Muscle of leg (tissue), 11 donors: Measurements from ENCODE around the gene MCF2L. TPM values are rescaled to one million over a fixed set of nuclear protein-coding genes. Genes with fewer than 3 reads are reported as not detected.

ENCODE experiments used
- DNase-seq: peaks from one replicate; pipeline ENCODE4 v3.0.0; 2013
- H3K27ac ChIP-seq: one replicate; pipeline ENCODE4 v1.5.1; 2013; ENCODE audit warnings: mild to moderate bottlenecking, low read length, control low read depth
- H3K27me3 ChIP-seq: one replicate; pipeline ENCODE4 v1.6.1; 2013; ENCODE audit warnings: low read length; ENCODE audit not compliant: control insufficient read depth, insufficient read depth
- H3K36me3 ChIP-seq: one replicate; pipeline ENCODE4 v1.6.1; 2013; ENCODE audit warnings: low read length; ENCODE audit not compliant: control insufficient read depth, insufficient read depth
- H3K4me1 ChIP-seq: one replicate; pipeline ENCODE4 v1.6.1; 2013; ENCODE audit warnings: low read length; ENCODE audit not compliant: control insufficient read depth, insufficient read depth
- H3K4me3 ChIP-seq: one replicate; pipeline ENCODE4 v1.5.1; 2013; ENCODE audit warnings: low read length, control low read depth
- H3K9me3 ChIP-seq: replicated peaks from 2 replicates; pipeline ENCODE4 v1.6.1; 2013; ENCODE audit warnings: low read depth, low read length; ENCODE audit not compliant: control insufficient read depth
- WGBS: methylation state at CpG from one replicate; pipeline ENCODE4 v1.1.5; 2013; ENCODE audit warnings: missing lambda C conversion rate; ENCODE audit not compliant: insufficient coverage; 5-methylcytosine and 5-hydroxymethylcytosine counted together
- polyA plus RNA-seq, 8 donors: library from polyadenylated mRNA; unstranded; fragments of 120-200 nt; gene quantifications; one replicate each; pipeline versions ENCODE4 v1.2.1 to v1.2.3, GENCODE V29; 2013; ENCODE audit warnings: inconsistent platforms in 1 of 8, low replicate concordance in 1 of 8; ENCODE audit not compliant: insufficient read length in 8 of 8, insufficient read depth in 1 of 8
- total RNA-seq: library from RNA; stranded (reverse); fragments of 120-200 nt; gene quantifications from one replicate; pipeline ENCODE4 v1.2.4, GENCODE V29; 2013

MCF2L gene
- total and polyA plus RNA-seq, 9 donors: 15.9 to 27.6 (median 20.1) TPM

- 87% methylated on average over 15 of the region's 18 CpGs for WGBS
- H3K4me1 ChIP-seq: peaks cover 37% of the 10 kb centered on the region
- H3K27ac ChIP-seq: no peak overlapping the region
- H3K36me3 ChIP-seq: no peaks in the 10 kb centered on the region
- DNase-seq: no peak
- no peaks in the 10 kb centered on the region for H3K9me3 ChIP-seq
- peaks cover 19% of the 10 kb centered on the region for H3K27me3 ChIP-seq
- H3K4me3 ChIP-seq: no peak overlapping the region
Observed at GRCh38 chr13:113126265-113127150, 157.5 kb downstream of the MCF2L start.

GRCh38 chr13:113129480-113129879, 160.5 kb downstream of the MCF2L start:
- H3K27ac ChIP-seq: no peak overlapping the region
- no peak for DNase-seq
- 49% methylated on average over 26 of the region's 27 CpGs for WGBS
- peak overlapping the region; percentile 37 for H3K4me3 ChIP-seq
- no peaks in the 10 kb centered on the region for H3K9me3 ChIP-seq
- peaks cover 9% of the 10 kb centered on the region for H3K4me1 ChIP-seq
- no peaks in the 10 kb centered on the region for H3K36me3 ChIP-seq
- peaks cover 19% of the 10 kb centered on the region for H3K27me3 ChIP-seq

- Histone ChIP-seq H3K27ac (no peak overlapping the region), H3K9me3 (no peaks in the 10 kb centered on the region), H3K36me3 (no peaks in the 10 kb centered on the region), H3K27me3 (peaks cover 19% of the 10 kb centered on the region), H3K4me1 (peaks cover 6% of the 10 kb centered on the region), H3K4me3 (peak overlapping the region; percentile 37)
- DNase-seq: no peak
- WGBS: 27% methylated on average over 55 of the region's 60 CpGs
Observed at GRCh38 chr13:113129921-113130750, 161.1 kb downstream of the MCF2L start.

GRCh38 chr13:113135281-113135760, 166.3 kb downstream of the MCF2L start:
- 100% methylated on average over 1 of the region's 2 CpGs for WGBS
- H3K27ac ChIP-seq: no peak overlapping the region
- H3K27me3 ChIP-seq: peaks cover 3% of the 10 kb centered on the region
- no peak for DNase-seq
- H3K36me3 ChIP-seq: no peaks in the 10 kb centered on the region
- no peaks in the 10 kb centered on the region for H3K9me3 ChIP-seq
- no peaks in the 10 kb centered on the region for H3K4me1 ChIP-seq
- H3K4me3 ChIP-seq: no peak overlapping the region

- Histone ChIP-seq H3K4me1 (no peaks in the 10 kb centered on the region), H3K27ac (no peak overlapping the region), H3K36me3 (no peaks in the 10 kb centered on the region), H3K4me3 (no peak overlapping the region), H3K9me3 (no peaks in the 10 kb centered on the region), H3K27me3 (no peaks in the 10 kb centered on the region)
- 80% methylated on average over 10 of the region's 11 CpGs for WGBS
- DNase-seq: no peak
Observed at GRCh38 chr13:113137691-113138298, 168.8 kb downstream of the MCF2L start.

GRCh38 chr13:113138792-113139551, 170.0 kb downstream of the MCF2L start:
- WGBS: 78% methylated on average over 13 of the region's 16 CpGs
- Histone ChIP-seq H3K9me3 (no peaks in the 10 kb centered on the region), H3K27me3 (no peaks in the 10 kb centered on the region), H3K36me3 (no peaks in the 10 kb centered on the region), H3K4me1 (no peaks in the 10 kb centered on the region), H3K4me3 (no peak overlapping the region), H3K27ac (no peak overlapping the region)
- no peak for DNase-seq

- Histone ChIP-seq H3K4me3 (no peak overlapping the region), H3K9me3 (no peaks in the 10 kb centered on the region), H3K4me1 (no peaks in the 10 kb centered on the region), H3K27me3 (no peaks in the 10 kb centered on the region), H3K27ac (no peak overlapping the region), H3K36me3 (no peaks in the 10 kb centered on the region)
- DNase-seq: no peak
- 83% methylated on average over 2 of the region's 5 CpGs for WGBS
Observed at GRCh38 chr13:113139577-113139976, 170.6 kb downstream of the MCF2L start.

GRCh38 chr13:113140677-113141600, 171.9 kb downstream of the MCF2L start:
- no peak overlapping the region for H3K4me3 ChIP-seq
- DNase-seq: no peak
- no peak overlapping the region for H3K27ac ChIP-seq
- WGBS: 91% methylated on average over 25 of the region's 26 CpGs
- H3K36me3 ChIP-seq: no peaks in the 10 kb centered on the region
- no peaks in the 10 kb centered on the region for H3K27me3 ChIP-seq
- H3K9me3 ChIP-seq: no peaks in the 10 kb centered on the region
- no peaks in the 10 kb centered on the region for H3K4me1 ChIP-seq

GRCh38 chr13:113141601-113141970, 172.6 kb downstream of the MCF2L start:
- 78% methylated on average over 14 of the region's 18 CpGs for WGBS
- Histone ChIP-seq H3K9me3 (no peaks in the 10 kb centered on the region), H3K36me3 (no peaks in the 10 kb centered on the region), H3K27ac (no peak overlapping the region), H3K4me3 (no peak overlapping the region), H3K27me3 (no peaks in the 10 kb centered on the region), H3K4me1 (no peaks in the 10 kb centered on the region)
- DNase-seq: no peak
